ENCODE results near the gene PTPRD.

Gene PTPRD

DNA sequence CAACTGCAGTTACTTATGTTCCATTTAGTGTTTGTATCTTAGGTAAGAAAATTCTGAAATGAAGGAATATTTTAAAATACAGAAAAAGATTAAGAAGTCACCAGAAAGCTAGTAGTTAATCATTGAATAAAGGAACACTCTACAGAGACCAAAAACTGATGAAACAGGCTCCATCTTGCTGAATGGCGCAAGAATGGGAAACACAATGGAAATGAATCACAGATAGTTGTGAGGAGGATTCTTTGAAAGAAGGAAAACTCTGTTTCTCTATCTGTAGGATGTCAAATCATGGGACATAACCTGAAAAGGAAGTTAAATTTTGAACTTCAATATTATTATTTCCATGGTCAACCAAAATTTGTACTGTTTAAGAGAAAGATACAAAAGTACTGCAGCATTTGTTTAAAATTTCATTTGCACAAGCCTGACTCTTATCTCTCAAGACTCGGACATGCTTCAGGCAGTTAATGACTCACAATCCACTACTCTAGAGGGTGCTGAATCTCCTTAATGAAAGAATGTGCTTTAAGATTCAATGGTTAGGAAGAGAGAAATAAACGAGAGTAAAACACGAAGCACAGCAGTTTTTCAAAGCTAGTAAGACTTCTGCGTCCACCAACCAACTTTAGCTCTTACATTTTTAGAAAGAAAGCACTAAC lies 1748.8 kb downstream of the PTPRD start:
- no peak overlapping the region for H3K4me3 ChIP-seq (ENCODE audit: insufficient read depth, low read depth, low read length)
- no peaks in the 10 kb centered on the region for H3K27me3 ChIP-seq (ENCODE audit: control insufficient read depth, insufficient read depth, low read length, poor library complexity, severe bottlenecking)
- no peaks in the 10 kb centered on the region for H3K9me3 ChIP-seq (ENCODE audit: control insufficient read depth, low read length)
- WGBS, 2 experiments, result 79% methylated on average over 4 to 5 of the region's 5 CpGs
- H3K36me3 ChIP-seq (ENCODE audit: control insufficient read depth, insufficient read depth, low read length), result no peaks in the 10 kb centered on the region
- H3K4me1 ChIP-seq (ENCODE audit: control insufficient read depth, insufficient read depth, low read length), result peaks cover 24% of the 10 kb centered on the region
- peak overlapping the region; percentile 61 for H3K27ac ChIP-seq (ENCODE audit: insufficient read depth, low read depth, low read length, poor library complexity, severe bottlenecking)

DNA sequence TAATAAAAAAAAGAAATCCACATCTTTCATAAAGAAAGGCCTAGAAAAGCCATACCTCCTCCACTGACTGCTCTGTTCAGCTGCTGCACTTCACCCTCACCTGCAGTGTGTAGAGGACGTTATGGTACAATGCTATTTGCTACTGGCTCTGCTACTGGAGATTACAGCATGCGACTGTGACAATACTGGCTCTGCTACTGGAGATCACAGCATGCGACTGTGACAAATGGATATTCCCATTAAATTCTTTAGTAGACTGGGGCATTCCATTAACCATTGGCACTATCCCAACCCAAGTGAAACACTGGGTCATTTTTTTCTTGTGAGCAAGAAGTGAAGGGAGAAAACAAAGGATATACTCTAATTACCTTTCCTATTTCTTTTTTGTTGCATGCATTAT lies 1749.7 kb downstream of the PTPRD start:
- Histone ChIP-seq H3K4me3 (ENCODE audit: insufficient read depth, low read depth, low read length) (no peak overlapping the region), H3K4me1 (ENCODE audit: control insufficient read depth, insufficient read depth, low read length) (peaks cover 21% of the 10 kb centered on the region), H3K36me3 (ENCODE audit: control insufficient read depth, insufficient read depth, low read length) (no peaks in the 10 kb centered on the region), H3K27me3 (ENCODE audit: control insufficient read depth, insufficient read depth, low read length, poor library complexity, severe bottlenecking) (no peaks in the 10 kb centered on the region), H3K9me3 (ENCODE audit: control insufficient read depth, low read length) (no peaks in the 10 kb centered on the region), H3K27ac (ENCODE audit: insufficient read depth, low read depth, low read length, poor library complexity, severe bottlenecking) (no peak overlapping the region)
- 89 to 96% methylated on average over 3 of the region's 3 CpGs for WGBS, 2 experiments

GRCh38 chr9:8860925-8861324 lies 1751.9 kb downstream of the PTPRD start:
- WGBS, 2 experiments, result 92 to 98% methylated on average over 3 to 4 of the region's 4 CpGs
- Histone ChIP-seq H3K4me1 (ENCODE audit: control insufficient read depth, insufficient read depth, low read length) (peaks cover 20% of the 10 kb centered on the region), H3K9me3 (ENCODE audit: control insufficient read depth, low read length) (no peaks in the 10 kb centered on the region), H3K27ac (ENCODE audit: insufficient read depth, low read depth, low read length, poor library complexity, severe bottlenecking) (no peak overlapping the region), H3K36me3 (ENCODE audit: control insufficient read depth, insufficient read depth, low read length) (no peaks in the 10 kb centered on the region), H3K4me3 (ENCODE audit: insufficient read depth, low read depth, low read length) (no peak overlapping the region), H3K27me3 (ENCODE audit: control insufficient read depth, insufficient read depth, low read length, poor library complexity, severe bottlenecking) (no peaks in the 10 kb centered on the region)

DNA sequence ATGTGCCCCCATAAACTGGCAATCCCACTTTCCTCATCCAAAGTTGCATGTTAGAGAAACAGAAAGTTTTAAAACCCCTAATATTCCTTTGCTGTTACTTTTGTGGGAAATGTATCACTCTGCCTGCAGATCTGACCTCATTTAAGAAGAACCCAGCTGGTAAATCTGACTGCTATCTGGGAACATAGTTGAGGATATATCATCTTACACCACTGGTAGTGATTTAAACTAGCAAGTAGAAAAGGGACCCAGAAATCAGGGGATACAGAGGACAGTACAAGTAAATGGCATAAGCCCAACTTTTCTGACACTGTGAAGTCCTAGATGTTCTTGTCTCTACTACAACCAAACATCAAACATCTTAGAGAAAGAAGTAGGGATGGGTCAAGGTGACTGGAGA lies 1752.7 kb downstream of the PTPRD start:
- Histone ChIP-seq H3K4me3 (ENCODE audit: insufficient read depth, low read depth, low read length) (no peak overlapping the region), H3K4me1 (ENCODE audit: control insufficient read depth, insufficient read depth, low read length) (peaks cover 20% of the 10 kb centered on the region), H3K36me3 (ENCODE audit: control insufficient read depth, insufficient read depth, low read length) (no peaks in the 10 kb centered on the region), H3K27me3 (ENCODE audit: control insufficient read depth, insufficient read depth, low read length, poor library complexity, severe bottlenecking) (no peaks in the 10 kb centered on the region), H3K27ac (ENCODE audit: insufficient read depth, low read depth, low read length, poor library complexity, severe bottlenecking) (no peak overlapping the region), H3K9me3 (ENCODE audit: control insufficient read depth, low read length) (no peaks in the 10 kb centered on the region)

DNA sequence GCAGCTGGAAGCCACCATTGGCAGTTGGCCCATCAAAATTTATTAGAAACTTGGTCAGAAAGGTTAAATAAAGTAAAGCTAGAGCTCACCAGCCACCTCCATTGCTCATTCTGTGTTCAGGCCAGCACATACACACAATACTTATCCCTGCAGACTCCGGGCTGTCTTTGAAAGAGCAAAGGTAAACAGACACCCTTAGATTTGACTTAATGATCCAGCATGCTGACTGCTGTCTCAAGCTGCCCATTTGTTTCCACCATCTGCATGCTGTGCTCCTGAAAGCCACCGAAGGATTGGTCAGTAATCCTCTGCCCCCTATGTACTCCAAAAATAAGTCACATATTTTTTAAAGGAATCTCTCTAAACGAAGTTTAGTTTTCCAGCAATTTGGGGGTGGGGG lies 1753.4 kb downstream of the PTPRD start:
- H3K4me1 ChIP-seq (ENCODE audit: control insufficient read depth, insufficient read depth, low read length), result peaks cover 15% of the 10 kb centered on the region
- no peaks in the 10 kb centered on the region for H3K36me3 ChIP-seq (ENCODE audit: control insufficient read depth, insufficient read depth, low read length)
- H3K27me3 ChIP-seq (ENCODE audit: control insufficient read depth, insufficient read depth, low read length, poor library complexity, severe bottlenecking), result no peaks in the 10 kb centered on the region
- H3K9me3 ChIP-seq (ENCODE audit: control insufficient read depth, low read length), result no peaks in the 10 kb centered on the region
- 33% methylated on average over 3 of the region's 3 CpGs for WGBS, 2 experiments
- H3K4me3 ChIP-seq (ENCODE audit: insufficient read depth, low read depth, low read length), result no peak overlapping the region
- H3K27ac ChIP-seq (ENCODE audit: insufficient read depth, low read depth, low read length, poor library complexity, severe bottlenecking), result no peak overlapping the region

DNA sequence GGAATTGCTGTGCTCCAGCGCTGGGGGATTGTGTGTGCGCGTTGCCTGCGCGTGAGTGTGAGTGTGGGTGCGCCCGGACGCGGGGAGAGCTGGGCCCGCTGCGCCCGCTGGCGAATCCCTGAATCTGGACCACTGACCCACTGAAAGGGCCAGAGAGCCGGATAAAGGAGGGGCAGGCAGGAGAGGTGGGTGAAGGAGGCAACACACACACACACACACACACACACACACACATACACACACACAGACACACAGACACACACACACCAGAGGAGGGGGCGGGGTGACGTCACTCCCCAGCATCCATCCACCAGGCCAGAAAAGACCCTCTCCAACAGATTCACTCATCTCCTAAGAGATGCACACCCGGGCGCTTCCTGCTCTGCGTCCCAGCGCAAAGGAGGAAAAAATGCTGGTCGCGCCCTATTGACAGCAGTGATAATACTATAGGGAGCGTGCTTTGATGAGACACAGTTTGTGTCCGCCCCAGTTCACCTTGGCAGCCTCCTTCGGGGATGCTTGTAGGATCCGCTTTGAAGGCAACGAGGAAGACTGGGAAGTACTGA lies 1754.1 kb downstream of the PTPRD start:
- Histone ChIP-seq H3K27me3 (ENCODE audit: control insufficient read depth, insufficient read depth, low read length, poor library complexity, severe bottlenecking) (no peaks in the 10 kb centered on the region), H3K27ac (ENCODE audit: insufficient read depth, low read depth, low read length, poor library complexity, severe bottlenecking) (peak overlapping the region; percentile 73), H3K4me3 (ENCODE audit: insufficient read depth, low read depth, low read length) (peak overlapping the region; percentile 70), H3K4me1 (ENCODE audit: control insufficient read depth, insufficient read depth, low read length) (peaks cover 10% of the 10 kb centered on the region), H3K9me3 (ENCODE audit: control insufficient read depth, low read length) (no peaks in the 10 kb centered on the region), H3K36me3 (ENCODE audit: control insufficient read depth, insufficient read depth, low read length) (no peaks in the 10 kb centered on the region)
- 35 to 42% methylated on average over 27 of the region's 27 CpGs for WGBS, 2 experiments

DNA sequence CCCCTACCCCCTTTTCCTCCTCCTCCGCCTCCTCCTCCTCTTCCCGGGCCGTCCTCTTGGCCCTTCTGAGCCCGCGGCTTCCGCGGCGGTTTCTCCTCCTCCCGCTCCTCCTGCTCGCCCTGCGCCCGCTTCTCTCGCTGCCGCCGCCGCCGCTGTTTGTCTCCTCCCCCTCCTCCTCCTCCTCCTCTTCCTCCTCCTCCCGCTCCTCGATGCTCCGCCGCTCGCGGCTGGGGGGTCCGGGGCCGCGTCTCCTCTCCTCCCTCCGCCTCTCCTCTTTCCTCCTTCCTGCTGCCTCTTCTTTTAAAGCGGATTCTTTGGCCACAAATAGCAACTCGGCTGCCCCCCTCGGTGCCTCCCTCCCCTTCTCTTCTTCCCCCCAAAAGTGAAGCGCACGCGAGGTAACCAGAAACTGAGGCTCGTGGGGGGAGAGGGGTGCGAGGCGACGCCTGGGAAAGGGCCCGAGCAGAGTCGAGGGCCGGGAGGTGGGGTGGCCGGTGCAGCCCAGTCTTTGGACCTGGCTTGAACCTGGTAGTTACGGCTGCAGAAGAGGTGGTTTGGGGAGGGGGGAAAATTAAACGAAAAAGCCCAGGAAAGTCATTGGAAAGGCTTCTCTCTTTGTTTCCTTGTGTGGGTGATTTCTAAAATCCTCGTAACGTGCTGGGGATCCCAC lies 1754.7 kb downstream of the PTPRD start:
- Histone ChIP-seq H3K27ac (ENCODE audit: insufficient read depth, low read depth, low read length, poor library complexity, severe bottlenecking) (peak overlapping the region; percentile 73), H3K27me3 (ENCODE audit: control insufficient read depth, insufficient read depth, low read length, poor library complexity, severe bottlenecking) (no peaks in the 10 kb centered on the region), H3K4me1 (ENCODE audit: control insufficient read depth, insufficient read depth, low read length) (peaks cover 10% of the 10 kb centered on the region), H3K36me3 (ENCODE audit: control insufficient read depth, insufficient read depth, low read length) (no peaks in the 10 kb centered on the region), H3K9me3 (ENCODE audit: control insufficient read depth, low read length) (no peaks in the 10 kb centered on the region), H3K4me3 (ENCODE audit: insufficient read depth, low read depth, low read length) (peak overlapping the region; percentile 70)
- 1% methylated on average over 45 of the region's 45 CpGs for WGBS, 2 experiments

DNA sequence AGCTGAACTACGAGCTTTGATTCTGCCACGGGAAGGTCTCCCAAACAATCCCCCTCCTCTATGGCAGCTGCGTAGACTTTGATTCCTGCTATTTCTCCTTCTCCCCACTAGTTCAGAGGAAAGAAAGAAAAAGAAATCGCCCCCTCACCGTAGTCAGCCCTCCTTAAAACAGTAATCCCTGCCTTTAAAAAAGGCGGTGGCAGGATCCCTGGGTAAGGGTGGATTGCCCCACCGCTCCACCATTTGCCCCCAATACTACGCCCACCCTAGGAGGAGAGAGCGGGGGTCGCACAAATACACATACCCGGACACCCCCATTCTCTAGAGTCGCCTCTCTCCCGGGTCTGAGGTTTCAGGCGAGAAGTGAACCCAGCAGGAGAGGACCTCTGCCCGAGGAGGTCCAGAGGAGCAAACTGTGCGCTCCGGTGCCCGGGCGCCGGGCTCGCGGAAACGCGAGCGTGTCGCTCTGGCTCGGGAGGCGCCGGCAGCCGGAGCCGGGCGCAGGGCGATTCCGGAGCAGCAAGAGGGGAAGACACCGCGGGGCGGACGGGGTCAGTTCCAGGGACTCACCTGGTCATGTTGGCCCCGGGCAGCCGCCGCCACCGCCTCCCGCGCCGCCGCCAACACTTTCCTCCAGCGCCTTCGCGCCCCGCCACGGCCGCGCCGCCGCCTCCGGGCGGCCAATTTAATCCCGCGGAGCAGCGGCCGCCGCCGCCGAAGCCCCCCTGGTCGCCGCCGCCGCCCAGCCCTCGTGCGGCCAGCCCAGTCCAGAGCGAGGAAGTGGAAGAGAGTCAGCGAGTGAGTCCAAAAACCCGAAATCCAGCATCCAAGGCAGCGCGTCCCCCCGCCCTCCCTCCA lies 1755.5 kb downstream of the PTPRD start:
- Histone ChIP-seq H3K27ac (ENCODE audit: insufficient read depth, low read depth, low read length, poor library complexity, severe bottlenecking) (peak overlapping the region; percentile 73), H3K4me1 (ENCODE audit: control insufficient read depth, insufficient read depth, low read length) (peaks cover 13% of the 10 kb centered on the region), H3K4me3 (ENCODE audit: insufficient read depth, low read depth, low read length) (peak overlapping the region; percentile 70), H3K9me3 (ENCODE audit: control insufficient read depth, low read length) (no peaks in the 10 kb centered on the region), H3K36me3 (ENCODE audit: control insufficient read depth, insufficient read depth, low read length) (no peaks in the 10 kb centered on the region), H3K27me3 (ENCODE audit: control insufficient read depth, insufficient read depth, low read length, poor library complexity, severe bottlenecking) (no peaks in the 10 kb centered on the region)
- WGBS, 2 experiments, result 0% methylated on average over 75 to 76 of the region's 76 CpGs

DNA sequence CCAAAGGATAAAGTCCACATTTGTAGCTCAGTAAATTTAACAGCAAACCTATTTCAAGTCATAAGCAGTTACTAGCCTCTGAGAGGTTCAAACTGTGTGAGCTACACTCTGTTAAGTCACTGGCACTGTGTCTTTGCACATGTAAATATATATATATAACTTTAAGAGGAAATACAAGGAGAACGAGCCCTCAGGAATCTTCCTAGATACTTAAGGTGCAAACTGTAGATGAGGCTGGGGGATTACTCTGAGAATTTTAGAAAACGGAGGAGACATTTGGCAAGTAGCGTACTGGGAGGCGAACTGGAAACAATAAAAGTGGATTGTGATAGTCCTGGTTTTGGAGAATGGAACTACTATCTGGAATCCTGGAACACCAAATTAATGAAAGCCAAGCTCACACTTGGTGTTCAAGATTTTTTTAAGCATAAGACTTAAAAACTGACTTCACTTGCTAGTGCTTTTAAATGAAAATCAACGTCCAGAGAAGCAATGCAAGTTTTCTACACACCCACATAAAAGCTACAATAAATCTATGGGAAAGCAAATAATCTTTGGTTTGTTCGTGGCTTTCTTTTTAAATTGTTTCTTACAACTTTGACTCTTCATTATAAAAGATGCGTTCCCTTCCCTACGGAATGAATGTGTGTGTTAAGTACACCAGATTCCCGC lies 1756.3 kb downstream of the PTPRD start:
- no peaks in the 10 kb centered on the region for H3K36me3 ChIP-seq (ENCODE audit: control insufficient read depth, insufficient read depth, low read length)
- H3K27ac ChIP-seq (ENCODE audit: insufficient read depth, low read depth, low read length, poor library complexity, severe bottlenecking), result no peak overlapping the region
- H3K9me3 ChIP-seq (ENCODE audit: control insufficient read depth, low read length), result no peaks in the 10 kb centered on the region
- no peaks in the 10 kb centered on the region for H3K27me3 ChIP-seq (ENCODE audit: control insufficient read depth, insufficient read depth, low read length, poor library complexity, severe bottlenecking)
- peaks cover 14% of the 10 kb centered on the region for H3K4me1 ChIP-seq (ENCODE audit: control insufficient read depth, insufficient read depth, low read length)
- WGBS, 2 experiments, result 11 to 13% methylated on average over 7 to 9 of the region's 9 CpGs
- H3K4me3 ChIP-seq (ENCODE audit: insufficient read depth, low read depth, low read length), result peak overlapping the region; percentile 70
